Lower leg skin (tissue), 3 donors: ENCODE measurements around the gene BCL2.

Source experiments
- POLR2A ChIP-seq, 2 donors: fragments of 450-650 bp; IDR thresholded peaks; one replicate each; pipeline ENCODE4 v1.6.1; 2016 to 2017; ENCODE audit warnings: antibody characterized with exemption in 2 of 2, mild to moderate bottlenecking in 1 of 2, moderate library complexity in 1 of 2
- TF ChIP-seq, protein P1 (sequence below), 3 donors: fragments of 450-650 bp; IDR thresholded peaks; one replicate each; pipeline ENCODE4 v1.5.1; 2016; ENCODE audit warnings: antibody characterized with exemption in 3 of 3, mild to moderate bottlenecking in 3 of 3, moderate library complexity in 2 of 3

- TF ChIP-seq, protein P1, sequence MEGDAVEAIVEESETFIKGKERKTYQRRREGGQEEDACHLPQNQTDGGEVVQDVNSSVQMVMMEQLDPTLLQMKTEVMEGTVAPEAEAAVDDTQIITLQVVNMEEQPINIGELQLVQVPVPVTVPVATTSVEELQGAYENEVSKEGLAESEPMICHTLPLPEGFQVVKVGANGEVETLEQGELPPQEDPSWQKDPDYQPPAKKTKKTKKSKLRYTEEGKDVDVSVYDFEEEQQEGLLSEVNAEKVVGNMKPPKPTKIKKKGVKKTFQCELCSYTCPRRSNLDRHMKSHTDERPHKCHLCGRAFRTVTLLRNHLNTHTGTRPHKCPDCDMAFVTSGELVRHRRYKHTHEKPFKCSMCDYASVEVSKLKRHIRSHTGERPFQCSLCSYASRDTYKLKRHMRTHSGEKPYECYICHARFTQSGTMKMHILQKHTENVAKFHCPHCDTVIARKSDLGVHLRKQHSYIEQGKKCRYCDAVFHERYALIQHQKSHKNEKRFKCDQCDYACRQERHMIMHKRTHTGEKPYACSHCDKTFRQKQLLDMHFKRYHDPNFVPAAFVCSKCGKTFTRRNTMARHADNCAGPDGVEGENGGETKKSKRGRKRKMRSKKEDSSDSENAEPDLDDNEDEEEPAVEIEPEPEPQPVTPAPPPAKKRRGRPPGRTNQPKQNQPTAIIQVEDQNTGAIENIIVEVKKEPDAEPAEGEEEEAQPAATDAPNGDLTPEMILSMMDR (IDR thresholded peaks at IDR 0.05), result no peak
- TF ChIP-seq POLR2A (IDR thresholded peaks at IDR 0.05), result no peak
These were observed 149.7 kb downstream of the BCL2 start for GRCh38 chr18:63169853-63170252.
